DOHH2 (cell line): ENCODE data around the gene ANK2.

Experiments used
- EZH2phosphoT487 ChIP-seq: fragments of 200-600 bp; sonication (generic); IDR thresholded peaks from 2 replicates; pipeline ENCODE4 v1.6.1; 2017; ENCODE audit warnings: borderline replicate concordance, mild to moderate bottlenecking, antibody characterized with exemption, low read length, moderate library complexity, mixed read lengths
- TF ChIP-seq, protein P1 (sequence below): fragments of 200-600 bp; sonication (generic); IDR thresholded peaks from one replicate; pipeline ENCODE4 v1.5.1; 2014; ENCODE audit warnings: antibody characterized with exemption, mild to moderate bottlenecking, low read depth, low read length; ENCODE audit not compliant: poor library complexity, severe bottlenecking

DNA sequence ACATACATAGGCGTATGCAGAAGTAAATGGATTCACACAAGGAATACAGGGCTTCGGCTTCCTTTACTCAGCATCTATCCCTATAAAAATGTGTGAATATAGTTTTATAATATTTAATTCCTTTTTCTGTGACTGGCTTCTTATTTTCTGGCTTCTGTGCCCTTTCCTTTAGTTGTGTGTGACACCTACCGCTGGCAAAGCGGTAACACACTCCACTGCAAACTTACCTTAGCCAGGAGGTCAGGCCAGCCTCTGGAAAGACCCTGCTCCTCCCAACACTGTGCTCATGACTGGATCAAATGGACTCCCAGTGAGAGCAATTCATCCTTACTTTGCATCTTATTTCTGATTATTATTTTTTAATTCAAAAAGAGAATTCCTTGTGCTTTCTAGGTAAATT, 244.2 kb downstream of the ANK2 start:
- TF ChIP-seq, protein P1, sequence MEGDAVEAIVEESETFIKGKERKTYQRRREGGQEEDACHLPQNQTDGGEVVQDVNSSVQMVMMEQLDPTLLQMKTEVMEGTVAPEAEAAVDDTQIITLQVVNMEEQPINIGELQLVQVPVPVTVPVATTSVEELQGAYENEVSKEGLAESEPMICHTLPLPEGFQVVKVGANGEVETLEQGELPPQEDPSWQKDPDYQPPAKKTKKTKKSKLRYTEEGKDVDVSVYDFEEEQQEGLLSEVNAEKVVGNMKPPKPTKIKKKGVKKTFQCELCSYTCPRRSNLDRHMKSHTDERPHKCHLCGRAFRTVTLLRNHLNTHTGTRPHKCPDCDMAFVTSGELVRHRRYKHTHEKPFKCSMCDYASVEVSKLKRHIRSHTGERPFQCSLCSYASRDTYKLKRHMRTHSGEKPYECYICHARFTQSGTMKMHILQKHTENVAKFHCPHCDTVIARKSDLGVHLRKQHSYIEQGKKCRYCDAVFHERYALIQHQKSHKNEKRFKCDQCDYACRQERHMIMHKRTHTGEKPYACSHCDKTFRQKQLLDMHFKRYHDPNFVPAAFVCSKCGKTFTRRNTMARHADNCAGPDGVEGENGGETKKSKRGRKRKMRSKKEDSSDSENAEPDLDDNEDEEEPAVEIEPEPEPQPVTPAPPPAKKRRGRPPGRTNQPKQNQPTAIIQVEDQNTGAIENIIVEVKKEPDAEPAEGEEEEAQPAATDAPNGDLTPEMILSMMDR: no peak
- TF ChIP-seq EZH2phosphoT487: no peak
